Astrocyte (in vitro differentiated cells and primary cell): ENCODE measurements around the gene PARD3B. TPM values are rescaled to one million over a fixed set of nuclear protein-coding genes. Genes with fewer than 3 reads are reported as not detected.
A peak's percentile ranks its signal among the peaks of the same experiment; 100 is the strongest.

Source experiments
- DNase-seq: peaks from one replicate; pipeline ENCODE4 v3.0.0-alpha.2; 2010; ENCODE audit warnings: low read depth
- FAIRE-seq: peaks from 2 replicates; lab custom pipeline; 2011; peaks lifted over from hg19 to GRCh38; lab: Jason Lieb, UNC
- H2AFZ ChIP-seq: 2 replicates; pipeline ENCODE4 v1.6.0; 2012; ENCODE audit warnings: low read depth, low read length, inconsistent platforms
- H3K27ac ChIP-seq: 2 replicates; pipeline ENCODE4 v1.5.1; 2011; ENCODE audit warnings: low read depth, low read length, inconsistent platforms
- H3K27me3 ChIP-seq: 2 replicates; pipeline ENCODE4 v1.6.0; 2011; ENCODE audit warnings: low read length, inconsistent platforms; ENCODE audit not compliant: insufficient read depth
- H3K36me3 ChIP-seq: 2 replicates; pipeline ENCODE4 v1.5.1; 2011; ENCODE audit warnings: low read length, inconsistent platforms; ENCODE audit not compliant: insufficient read depth
- H3K4me1 ChIP-seq: 2 replicates; pipeline ENCODE4 v1.5.1; 2011; ENCODE audit warnings: low read length, inconsistent platforms; ENCODE audit not compliant: insufficient read depth
- H3K4me2 ChIP-seq: 2 replicates; pipeline ENCODE4 v1.6.0; 2012; ENCODE audit warnings: low read length, inconsistent platforms
- H3K4me3 ChIP-seq: 2 replicates; pipeline ENCODE4 v1.5.1; 2011; ENCODE audit warnings: low read depth, mild to moderate bottlenecking, low read length, inconsistent platforms; ENCODE audit not compliant: insufficient read depth
- H3K79me2 ChIP-seq: 2 replicates; pipeline ENCODE4 v1.6.0; 2012; ENCODE audit warnings: mild to moderate bottlenecking, low read length, inconsistent platforms; ENCODE audit not compliant: insufficient read depth
- H3K9ac ChIP-seq: 2 replicates; pipeline ENCODE4 v1.6.0; 2012; ENCODE audit warnings: mild to moderate bottlenecking, low read length, inconsistent platforms
- H3K9me3 ChIP-seq: 2 replicates; pipeline ENCODE4 v1.5.1; 2012; ENCODE audit warnings: low read depth, mild to moderate bottlenecking, low read length, inconsistent platforms; ENCODE audit not compliant: insufficient read depth
- H4K20me1 ChIP-seq: 2 replicates; pipeline ENCODE4 v1.6.0; 2012; ENCODE audit warnings: low read length, inconsistent platforms; ENCODE audit not compliant: insufficient read depth
- H3K27ac Mint-ChIP-seq: one replicate; pipeline ENCODE4 v1.8.0; 2021; ENCODE audit warnings: mild to moderate bottlenecking, mixed read lengths; ENCODE audit not compliant: unreplicated experiment
- H3K27me3 Mint-ChIP-seq: one replicate; pipeline ENCODE4 v1.8.0; 2021; ENCODE audit warnings: low read depth, mixed read lengths; ENCODE audit not compliant: unreplicated experiment
- H3K36me3 Mint-ChIP-seq: one replicate; pipeline ENCODE4 v1.8.0; 2021; ENCODE audit warnings: low read depth, mixed read lengths; ENCODE audit not compliant: unreplicated experiment
- H3K4me1 Mint-ChIP-seq: one replicate; pipeline ENCODE4 v1.8.0; 2021; ENCODE audit warnings: low read depth, mixed read lengths; ENCODE audit not compliant: unreplicated experiment
- H3K4me3 Mint-ChIP-seq: one replicate; pipeline ENCODE4 v1.8.0; 2021; ENCODE audit warnings: mild to moderate bottlenecking, moderate library complexity, mixed read lengths; ENCODE audit not compliant: unreplicated experiment
- H3K9me3 Mint-ChIP-seq: one replicate; pipeline ENCODE4 v1.8.0; 2021; ENCODE audit warnings: mild to moderate bottlenecking, mixed read lengths; ENCODE audit not compliant: unreplicated experiment
- CTCF ChIP-seq: IDR thresholded peaks from 2 replicates; pipeline ENCODE4 v1.5.1; 2011; ENCODE audit warnings: low read depth, mild to moderate bottlenecking, inconsistent platforms, low read length, moderate library complexity; ENCODE audit not compliant: insufficient read depth
- EZH2 ChIP-seq: IDR thresholded peaks from 2 replicates; pipeline ENCODE4 v1.6.1; 2012; ENCODE audit warnings: mild to moderate bottlenecking, low read length, inconsistent platforms; ENCODE audit not compliant: insufficient read depth
- total RNA-seq: library from RNA; stranded (reverse); gene quantifications from 2 replicates; pipeline ENCODE4 v1.2.1, GENCODE V29; 2021

Gene PARD3B
- total RNA-seq, 1 donor from 2014 or later = 6.5 TPM

- Mint-ChIP-seq H3K4me3 (no peak overlapping the region), H3K9me3 (no peaks in the 10 kb centered on the region), H3K4me1 (no peaks in the 10 kb centered on the region), H3K36me3 (no peaks in the 10 kb centered on the region), H3K27ac (no peak overlapping the region), H3K27me3 (no peaks in the 10 kb centered on the region)
- no peaks in the 10 kb centered on the region for H4K20me1 ChIP-seq
- DNase-seq = peak; percentile 18
- no peaks in the 10 kb centered on the region for H3K9me3 ChIP-seq
- no peak overlapping the region for H3K4me3 ChIP-seq
- peak overlapping the region; percentile 71 for H3K27ac ChIP-seq
- no peaks in the 10 kb centered on the region for H3K36me3 ChIP-seq
- no peaks in the 10 kb centered on the region for H3K79me2 ChIP-seq
- no peak for FAIRE-seq
- no peaks in the 10 kb centered on the region for H3K4me1 ChIP-seq
- peak overlapping the region; percentile 30 for H3K4me2 ChIP-seq
- H3K27me3 ChIP-seq = no peaks in the 10 kb centered on the region
- H3K9ac ChIP-seq = peak overlapping the region; percentile 34
- TF ChIP-seq EZH2 = no peak
- TF ChIP-seq CTCF = no peak
- H2AFZ ChIP-seq = no peak overlapping the region
Observed at GRCh38 chr2:205259121-205259520, 713.8 kb downstream of the PARD3B start.

GRCh38 chr2:205261516-205262020, 716.3 kb downstream of the PARD3B start:
- no peaks in the 10 kb centered on the region for H3K36me3 ChIP-seq
- Mint-ChIP-seq H3K36me3 (no peaks in the 10 kb centered on the region), H3K4me3 (no peak overlapping the region), H3K9me3 (no peaks in the 10 kb centered on the region), H3K27me3 (no peaks in the 10 kb centered on the region), H3K4me1 (peaks cover 1% of the 10 kb centered on the region), H3K27ac (no peak overlapping the region)
- no peaks in the 10 kb centered on the region for H3K79me2 ChIP-seq
- DNase-seq (peak; percentile 19), FAIRE-seq (no peak)
- H3K4me3 ChIP-seq = no peak overlapping the region
- no peak overlapping the region for H3K9ac ChIP-seq
- no peak overlapping the region for H3K27ac ChIP-seq
- H2AFZ ChIP-seq = no peak overlapping the region
- no peaks in the 10 kb centered on the region for H3K27me3 ChIP-seq
- no peak overlapping the region for H3K4me2 ChIP-seq
- H3K4me1 ChIP-seq = no peaks in the 10 kb centered on the region
- H4K20me1 ChIP-seq = no peaks in the 10 kb centered on the region
- TF ChIP-seq EZH2 (no peak), CTCF (no peak)
- H3K9me3 ChIP-seq = no peaks in the 10 kb centered on the region

GRCh38 chr2:205267323-205267722, 722.0 kb downstream of the PARD3B start:
- Mint-ChIP-seq H3K27ac (no peak overlapping the region), H3K27me3 (no peaks in the 10 kb centered on the region), H3K36me3 (no peaks in the 10 kb centered on the region), H3K9me3 (no peaks in the 10 kb centered on the region), H3K4me1 (peaks cover 3% of the 10 kb centered on the region), H3K4me3 (no peak overlapping the region)
- H3K4me1 ChIP-seq = no peaks in the 10 kb centered on the region
- TF ChIP-seq EZH2 (no peak), CTCF (no peak)
- no peaks in the 10 kb centered on the region for H4K20me1 ChIP-seq
- H3K27ac ChIP-seq = no peak overlapping the region
- H3K9ac ChIP-seq = no peak overlapping the region
- no peaks in the 10 kb centered on the region for H3K27me3 ChIP-seq
- no peak overlapping the region for H3K4me3 ChIP-seq
- FAIRE-seq (no peak), DNase-seq (no peak)
- no peaks in the 10 kb centered on the region for H3K79me2 ChIP-seq
- no peaks in the 10 kb centered on the region for H3K36me3 ChIP-seq
- H3K9me3 ChIP-seq = no peaks in the 10 kb centered on the region
- no peak overlapping the region for H2AFZ ChIP-seq
- no peak overlapping the region for H3K4me2 ChIP-seq
